ENCODE data around the gene ZNF236.

DNA sequence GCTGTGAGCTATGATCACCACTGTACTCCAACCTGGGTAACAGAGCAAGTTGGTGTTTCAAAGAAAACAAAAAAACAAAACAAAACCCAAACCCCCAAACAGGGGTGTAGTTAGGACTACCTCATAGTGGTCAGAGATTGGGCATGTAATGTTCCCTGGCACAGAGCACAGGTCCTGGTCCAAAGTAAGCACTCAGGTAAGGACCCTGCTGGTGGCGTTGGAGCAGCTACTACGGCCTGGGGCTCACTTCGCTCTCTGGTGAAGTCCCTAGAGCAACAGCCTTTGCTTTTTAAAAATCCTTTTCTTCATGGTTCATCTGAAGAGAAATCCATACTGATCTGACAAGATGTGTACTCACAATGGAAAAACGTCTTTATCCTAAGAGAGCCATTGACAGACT is 130.4 kb downstream of the ZNF236 start:
- TF ChIP-seq ZNF274 (IDR thresholded peaks at IDR 0.05; ENCODE audit: borderline replicate concordance, extremely low read depth, low read length) (no peak), YY1 (IDR thresholded peaks at IDR 0.05; ENCODE audit: low read depth, low read length) (no peak), RAD21 (IDR thresholded peaks at IDR 0.05 in 1 of 2, conservative IDR thresholded peaks at IDR 0.05 in 1 of 2; ENCODE audit: low read depth in 2 of 2, low read length in 2 of 2) (no peak), POLR2A (IDR thresholded peaks at IDR 0.05; ENCODE audit: control extremely low read depth in 1 of 2, low read depth in 2 of 2, low read length in 2 of 2) (no peak), SIRT6 (IDR thresholded peaks at IDR 0.05; ENCODE audit: low read length) (no peak), CHD2 (IDR thresholded peaks at IDR 0.05; ENCODE audit: low read length) (no peak), BCL11A (IDR thresholded peaks at IDR 0.05; ENCODE audit: low read depth in 2 of 2, low read length in 2 of 2) (no peak)
- TF ChIP-seq, protein P1, sequence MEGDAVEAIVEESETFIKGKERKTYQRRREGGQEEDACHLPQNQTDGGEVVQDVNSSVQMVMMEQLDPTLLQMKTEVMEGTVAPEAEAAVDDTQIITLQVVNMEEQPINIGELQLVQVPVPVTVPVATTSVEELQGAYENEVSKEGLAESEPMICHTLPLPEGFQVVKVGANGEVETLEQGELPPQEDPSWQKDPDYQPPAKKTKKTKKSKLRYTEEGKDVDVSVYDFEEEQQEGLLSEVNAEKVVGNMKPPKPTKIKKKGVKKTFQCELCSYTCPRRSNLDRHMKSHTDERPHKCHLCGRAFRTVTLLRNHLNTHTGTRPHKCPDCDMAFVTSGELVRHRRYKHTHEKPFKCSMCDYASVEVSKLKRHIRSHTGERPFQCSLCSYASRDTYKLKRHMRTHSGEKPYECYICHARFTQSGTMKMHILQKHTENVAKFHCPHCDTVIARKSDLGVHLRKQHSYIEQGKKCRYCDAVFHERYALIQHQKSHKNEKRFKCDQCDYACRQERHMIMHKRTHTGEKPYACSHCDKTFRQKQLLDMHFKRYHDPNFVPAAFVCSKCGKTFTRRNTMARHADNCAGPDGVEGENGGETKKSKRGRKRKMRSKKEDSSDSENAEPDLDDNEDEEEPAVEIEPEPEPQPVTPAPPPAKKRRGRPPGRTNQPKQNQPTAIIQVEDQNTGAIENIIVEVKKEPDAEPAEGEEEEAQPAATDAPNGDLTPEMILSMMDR (IDR thresholded peaks at IDR 0.05; ENCODE audit: control extremely low read depth in 1 of 3, insufficient read depth in 1 of 3, low read depth in 1 of 3, low read length in 3 of 3), result no peak

Measured in H1 (cell line).